Activated CD8-positive, alpha-beta memory T cell treated with anti-CD3 and anti-CD28 coated beads, Interleukin-2, amount 50 U/mL, for 24 hours (primary cell): Measurements from ENCODE around the gene NCOA7.

Experiments used
- DNase-seq: peaks from one replicate; pipeline ENCODE4 v3.0.0-alpha.2; 2020; ENCODE audit errors: extremely low read depth

Gene NCOA7, protein sequence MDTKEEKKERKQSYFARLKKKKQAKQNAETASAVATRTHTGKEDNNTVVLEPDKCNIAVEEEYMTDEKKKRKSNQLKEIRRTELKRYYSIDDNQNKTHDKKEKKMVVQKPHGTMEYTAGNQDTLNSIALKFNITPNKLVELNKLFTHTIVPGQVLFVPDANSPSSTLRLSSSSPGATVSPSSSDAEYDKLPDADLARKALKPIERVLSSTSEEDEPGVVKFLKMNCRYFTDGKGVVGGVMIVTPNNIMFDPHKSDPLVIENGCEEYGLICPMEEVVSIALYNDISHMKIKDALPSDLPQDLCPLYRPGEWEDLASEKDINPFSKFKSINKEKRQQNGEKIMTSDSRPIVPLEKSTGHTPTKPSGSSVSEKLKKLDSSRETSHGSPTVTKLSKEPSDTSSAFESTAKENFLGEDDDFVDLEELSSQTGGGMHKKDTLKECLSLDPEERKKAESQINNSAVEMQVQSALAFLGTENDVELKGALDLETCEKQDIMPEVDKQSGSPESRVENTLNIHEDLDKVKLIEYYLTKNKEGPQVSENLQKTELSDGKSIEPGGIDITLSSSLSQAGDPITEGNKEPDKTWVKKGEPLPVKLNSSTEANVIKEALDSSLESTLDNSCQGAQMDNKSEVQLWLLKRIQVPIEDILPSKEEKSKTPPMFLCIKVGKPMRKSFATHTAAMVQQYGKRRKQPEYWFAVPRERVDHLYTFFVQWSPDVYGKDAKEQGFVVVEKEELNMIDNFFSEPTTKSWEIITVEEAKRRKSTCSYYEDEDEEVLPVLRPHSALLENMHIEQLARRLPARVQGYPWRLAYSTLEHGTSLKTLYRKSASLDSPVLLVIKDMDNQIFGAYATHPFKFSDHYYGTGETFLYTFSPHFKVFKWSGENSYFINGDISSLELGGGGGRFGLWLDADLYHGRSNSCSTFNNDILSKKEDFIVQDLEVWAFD

GRCh38 chr6:125790358-125791150 lies at the start of gene NCOA7:
NCOA7 (plus strand) TSS chr6:125790960; CDS start chr6:125815355, 24,395 bp downstream.
- peak; percentile 39 for DNase-seq

- no peak for DNase-seq
Measured at GRCh38 chr6:125741336-125741735, 49.4 kb upstream of the NCOA7 start.

DNA sequence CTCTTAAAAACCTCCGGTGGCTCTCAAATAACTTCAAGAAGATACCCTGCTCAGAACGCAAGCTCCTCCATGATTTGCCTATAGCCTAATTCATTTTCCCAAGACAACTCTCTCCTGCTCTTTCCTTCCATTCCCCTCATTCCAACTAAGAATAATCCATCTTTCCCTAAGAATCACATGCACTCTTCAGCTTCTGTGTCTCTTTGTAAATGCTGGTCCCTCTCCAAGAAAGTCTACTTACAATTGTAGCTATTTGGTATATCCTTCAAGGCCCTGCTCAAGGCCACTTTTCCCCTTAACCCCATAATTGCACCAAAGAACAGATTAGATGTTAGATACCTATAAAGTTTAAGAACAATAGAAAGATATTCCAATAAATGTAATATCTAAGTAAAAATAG lies 48.7 kb upstream of the NCOA7 start:
- DNase-seq: no peak

DNA sequence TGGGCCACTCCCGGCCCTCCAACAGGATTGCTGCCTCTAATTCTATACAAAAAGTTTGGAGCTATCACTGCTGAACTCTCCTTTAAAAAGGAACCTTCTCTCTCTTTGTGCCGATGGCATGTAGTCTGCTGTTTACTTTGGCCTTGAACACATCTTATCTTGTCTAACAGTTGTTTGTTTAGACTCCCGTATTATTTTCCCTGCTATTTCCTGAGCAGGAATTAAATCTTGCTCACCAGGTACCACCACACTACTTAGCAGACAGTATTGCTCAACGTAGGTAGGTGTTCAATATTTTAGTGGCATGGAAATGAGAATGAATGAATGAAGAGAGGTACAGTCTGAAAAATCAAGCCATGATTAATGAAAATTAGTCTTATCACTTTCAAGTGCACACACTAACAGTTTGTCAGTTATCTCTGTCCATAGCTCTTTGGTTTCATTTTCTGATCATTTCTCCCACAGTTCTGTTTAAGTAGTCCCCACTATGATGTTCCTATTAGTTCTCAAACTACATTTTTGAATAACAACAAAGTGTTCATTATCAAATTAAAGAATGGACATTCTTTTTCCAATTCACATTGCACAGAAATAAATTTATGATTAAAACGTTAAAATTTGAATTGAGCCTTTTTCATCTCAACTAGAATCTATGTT lies 48.2 kb upstream of the NCOA7 start:
- DNase-seq: no peak

GRCh38 chr6:125743604-125744003 lies 47.2 kb upstream of the NCOA7 start:
- DNase-seq: no peak

DNA sequence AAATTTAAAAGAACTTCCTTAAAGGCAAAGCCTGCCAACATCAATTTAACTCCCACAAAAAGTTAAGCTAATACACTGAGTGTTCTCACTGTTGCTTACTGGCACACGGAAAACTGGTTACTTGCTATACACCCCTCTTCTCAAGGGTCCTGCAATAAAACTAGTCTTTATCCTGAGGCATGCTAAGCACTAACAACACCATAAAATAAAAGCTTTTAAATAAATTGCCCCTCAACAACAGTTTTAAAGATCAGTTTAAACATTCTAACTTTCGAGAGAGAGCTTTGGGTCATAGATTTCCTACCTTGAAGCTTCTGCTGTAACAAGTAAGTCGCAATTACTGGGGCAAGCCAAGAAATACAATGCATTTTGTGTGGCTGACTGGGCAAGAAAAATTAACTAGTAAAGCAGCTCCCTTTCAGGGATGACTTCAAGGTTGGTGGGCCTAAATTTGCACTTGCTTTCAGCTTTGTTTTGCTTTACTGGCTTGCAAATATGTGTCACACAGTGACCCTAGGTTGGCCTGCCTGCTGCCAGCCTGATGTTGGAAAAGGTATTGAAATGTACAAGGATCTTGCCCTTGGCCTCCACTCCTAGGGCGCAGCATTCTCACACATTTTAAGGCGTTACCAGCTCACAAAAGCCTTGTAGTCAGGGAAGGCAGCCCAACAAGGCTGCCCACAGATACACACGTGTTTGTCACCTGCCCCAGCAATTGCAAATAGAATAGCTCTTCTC lies 45.3 kb upstream of the NCOA7 start:
- DNase-seq: no peak

GRCh38 chr6:125746019-125746414 lies 44.7 kb upstream of the NCOA7 start:
- no peak for DNase-seq

DNA sequence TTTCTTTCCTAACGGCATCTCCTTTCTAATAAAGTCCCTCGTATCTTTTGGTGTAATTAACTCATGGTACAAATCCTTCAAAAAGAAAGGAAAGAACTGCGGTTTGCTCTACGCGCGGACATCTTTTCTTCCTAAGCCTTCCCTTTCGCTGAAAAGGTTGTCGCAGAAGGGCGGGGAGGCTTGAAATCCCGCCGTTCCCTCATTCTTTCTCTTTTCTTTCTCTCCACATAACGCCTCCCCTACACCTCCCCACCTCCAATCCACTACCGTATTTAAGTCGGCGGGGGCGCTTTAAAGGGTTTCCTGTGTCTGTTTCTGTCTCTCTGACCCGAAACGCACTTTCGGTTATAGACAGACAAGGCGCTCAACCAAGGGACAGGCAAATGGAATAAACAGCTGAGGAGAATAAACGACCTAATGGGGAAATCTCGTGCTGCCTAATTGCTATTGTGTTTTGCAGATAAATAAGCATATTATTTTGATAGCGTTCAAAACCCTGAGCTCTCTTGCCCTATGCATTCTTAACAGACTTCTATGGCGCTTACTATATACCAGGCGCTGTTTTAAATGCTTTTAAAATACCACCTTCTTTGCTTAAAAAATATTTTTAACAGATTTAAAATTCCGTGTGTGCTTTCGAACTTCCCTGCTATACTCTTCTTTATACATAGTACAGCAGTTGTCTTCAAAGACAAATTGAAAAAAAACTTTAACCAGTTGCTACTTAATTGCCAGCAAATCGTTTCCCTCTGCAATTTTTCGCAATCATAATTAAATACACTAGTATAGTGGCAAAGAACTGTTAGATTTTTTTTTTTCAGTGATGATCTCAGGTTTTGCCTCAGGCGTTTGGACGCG lies 43.8 kb upstream of the NCOA7 start:
- no peak for DNase-seq

DNA sequence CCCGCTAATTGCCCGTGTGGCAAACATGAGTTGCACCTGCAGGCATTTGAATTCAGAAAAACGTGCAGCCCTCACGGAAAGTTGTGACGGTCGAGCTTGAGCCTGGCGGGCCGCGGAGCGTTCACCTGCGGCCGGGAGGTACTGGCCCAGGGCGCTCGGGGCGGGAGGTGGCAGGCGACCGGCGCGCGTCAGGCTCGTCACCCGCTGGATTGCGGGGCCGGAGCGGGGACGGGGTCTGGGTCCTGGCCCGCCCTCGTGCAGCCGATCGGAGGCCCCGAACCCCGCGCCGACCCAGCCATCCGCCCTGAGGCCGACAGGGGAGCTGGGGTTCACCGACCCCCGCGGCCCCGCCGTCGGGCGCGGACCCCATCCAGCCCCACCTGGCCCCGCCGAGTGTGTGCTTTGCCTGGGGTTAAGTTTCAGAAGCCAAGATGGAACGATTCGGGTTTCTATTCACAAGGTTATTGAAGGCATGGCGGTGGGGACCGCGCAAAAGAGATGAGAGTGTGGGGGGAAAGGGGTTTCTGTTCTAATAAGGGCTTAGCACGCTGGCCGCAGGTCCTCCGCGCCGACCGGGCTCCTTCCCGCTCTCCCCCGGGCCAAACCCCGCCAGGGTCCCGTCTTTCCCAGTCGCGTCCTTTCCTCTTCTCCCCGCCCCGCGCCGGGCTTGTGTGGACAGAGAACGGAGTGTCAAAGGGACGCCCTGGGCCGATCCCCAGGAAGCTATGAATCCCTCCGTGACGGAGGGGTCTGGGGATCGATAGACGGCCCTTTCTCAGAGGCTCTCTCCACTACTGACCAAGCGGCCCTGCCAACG lies 43.0 kb upstream of the NCOA7 start:
- DNase-seq: no peak

DNA sequence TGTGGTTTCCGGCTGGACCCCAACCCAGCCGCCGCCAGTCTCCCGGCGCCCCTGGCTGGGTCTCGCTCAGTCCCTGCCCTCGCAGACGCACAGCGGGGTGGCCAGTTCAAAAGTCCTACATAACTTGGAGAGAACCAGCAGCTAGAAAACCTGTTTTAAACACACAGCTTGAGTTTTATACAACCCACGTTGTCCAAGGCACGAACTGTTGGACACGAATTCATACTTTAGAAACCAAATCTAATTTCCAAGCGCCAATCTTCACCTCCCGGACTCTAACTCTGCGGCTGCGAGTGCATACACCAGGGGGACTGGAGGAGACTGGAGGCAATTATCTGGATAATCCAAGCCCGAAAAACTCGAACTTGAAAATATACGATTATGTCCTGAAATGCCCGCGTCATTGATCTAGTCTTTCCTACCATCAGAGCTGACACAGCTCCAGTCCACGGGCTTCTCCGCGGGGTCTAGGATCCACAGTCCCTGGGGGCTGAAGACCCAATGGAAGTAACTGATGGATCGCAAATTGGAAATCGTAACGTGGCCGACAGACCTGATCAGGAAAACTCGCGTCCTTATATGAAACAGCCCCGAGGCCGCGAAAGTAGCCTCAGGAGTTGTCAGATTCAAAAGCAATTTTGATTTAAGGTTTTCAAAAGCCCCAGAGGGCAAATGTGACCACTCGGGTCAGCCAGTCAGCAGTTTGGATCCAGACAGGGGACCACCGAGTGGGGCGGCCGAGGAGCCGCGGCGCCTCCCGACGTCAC lies 42.2 kb upstream of the NCOA7 start:
- DNase-seq: no peak

GRCh38 chr6:125749173-125749864 lies 41.4 kb upstream of the NCOA7 start, which contains the start of gene HEY2:
HEY2 (plus strand) TSS chr6:125749632; CDS start chr6:125749777, 145 bp downstream.
- DNase-seq: peak; percentile 24

DNA sequence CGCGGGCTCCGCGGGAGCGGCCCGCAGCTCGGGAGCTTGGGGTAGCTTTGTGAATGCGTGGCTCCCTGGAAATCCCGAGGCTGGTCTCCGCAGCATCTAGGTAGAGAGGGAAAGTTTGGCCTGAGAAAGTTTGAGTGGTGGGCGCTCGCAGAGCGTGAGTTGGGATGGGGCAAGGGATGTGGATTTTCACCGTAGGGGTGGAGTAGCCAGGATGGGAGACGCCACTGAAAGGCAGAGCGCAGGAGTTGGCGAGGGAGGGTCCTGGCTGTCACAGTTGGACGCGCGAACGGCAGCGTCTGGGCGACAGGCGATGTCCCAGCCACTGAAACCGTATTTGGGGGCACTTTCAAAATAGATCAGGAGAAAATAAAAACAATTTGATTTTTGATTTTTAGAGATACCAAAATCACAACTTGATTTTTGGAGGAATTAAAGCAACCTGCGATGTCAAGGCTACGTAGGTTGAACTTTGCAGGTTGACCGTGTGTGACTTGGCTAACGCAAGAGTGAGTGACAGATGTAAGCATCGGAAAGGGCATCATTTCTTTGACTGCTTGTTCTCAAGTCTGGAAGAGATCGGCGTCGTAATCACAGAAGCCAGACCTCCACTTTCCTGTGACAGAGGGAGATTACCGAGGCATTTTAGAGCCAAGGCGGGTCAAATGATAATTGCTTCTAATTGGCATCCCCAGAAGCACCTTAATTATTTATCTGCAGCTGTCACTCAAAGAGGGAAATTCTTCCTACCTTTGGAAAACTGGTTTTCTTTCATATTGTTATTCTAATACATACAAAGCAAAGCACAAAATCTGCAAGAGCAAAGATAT lies 40.7 kb upstream of the NCOA7 start:
- no peak for DNase-seq

DNA sequence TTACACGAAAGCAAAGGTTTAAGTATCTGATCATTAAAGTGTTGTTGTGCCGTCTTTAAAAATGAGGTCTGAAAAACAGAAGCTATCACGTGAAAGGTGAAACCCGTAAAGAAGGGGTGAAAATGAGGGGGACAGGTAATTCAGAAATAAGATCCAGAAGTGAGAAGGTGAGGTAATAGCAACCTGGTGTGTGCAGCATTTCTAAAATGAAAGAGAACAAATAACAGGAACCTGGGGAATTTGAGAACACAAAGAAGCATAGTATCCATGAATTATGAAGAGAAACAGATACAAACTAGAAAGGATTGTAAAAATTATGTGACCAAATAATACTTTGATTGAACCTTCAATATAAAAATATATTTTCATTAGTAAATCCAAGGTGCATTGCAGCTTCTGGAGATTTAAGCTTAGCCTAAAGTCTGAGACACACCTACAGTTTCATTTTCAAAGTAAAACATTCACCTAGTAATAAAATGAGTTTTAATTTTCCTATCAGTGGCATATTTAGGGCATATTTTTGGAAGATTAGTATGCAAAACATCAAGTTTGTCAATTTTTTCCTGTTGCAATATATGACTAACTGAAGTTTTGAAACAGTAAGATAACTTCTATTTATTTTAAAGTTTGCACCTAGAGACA lies 39.9 kb upstream of the NCOA7 start:
- DNase-seq: no peak

DNA sequence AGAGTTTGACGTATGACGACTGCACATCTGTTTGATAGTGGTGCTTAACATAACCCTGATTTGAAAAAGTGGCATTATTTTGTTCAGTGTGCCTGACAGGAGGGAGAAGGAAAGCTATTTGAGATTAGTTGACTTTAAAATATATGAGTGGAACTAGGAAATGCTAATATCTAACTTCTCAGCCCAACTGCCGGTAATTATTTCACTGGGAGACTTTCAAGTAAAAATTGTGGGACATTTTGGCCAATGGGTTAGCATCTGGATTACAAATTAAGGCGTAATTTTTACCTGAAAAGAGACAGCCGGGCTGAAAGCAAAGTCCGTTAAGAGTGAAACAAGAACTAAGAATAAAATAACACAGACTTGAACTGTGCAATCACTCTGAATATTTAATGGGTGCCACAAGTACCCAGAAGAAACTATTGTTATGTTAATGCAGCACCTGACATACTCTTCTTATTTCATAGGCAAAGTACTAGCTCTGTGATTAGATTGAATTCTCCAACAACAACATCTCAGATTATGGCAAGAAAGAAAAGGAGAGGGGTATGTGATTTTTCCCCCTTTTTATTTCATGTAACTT lies 39.3 kb upstream of the NCOA7 start:
- DNase-seq: no peak

GRCh38 chr6:125752773-125753172 lies 38.0 kb upstream of the NCOA7 start:
- no peak for DNase-seq
